DMS153 treated with DMSO at 0.1 percent for 48 hours (cell line): ENCODE data around the gene ZNF576.
"Not testable (repeated sequence)": the region's sequence is repeated elsewhere in the genome, so short reads cannot be mapped to it uniquely, and the experiment has no call there.

Experiments used
- DNase-seq: peaks from one replicate; lab custom pipeline; 2025; ENCODE audit not compliant: unreplicated experiment; lab: John Stamatoyannopoulos, UW

The ZNF576 gene, protein sequence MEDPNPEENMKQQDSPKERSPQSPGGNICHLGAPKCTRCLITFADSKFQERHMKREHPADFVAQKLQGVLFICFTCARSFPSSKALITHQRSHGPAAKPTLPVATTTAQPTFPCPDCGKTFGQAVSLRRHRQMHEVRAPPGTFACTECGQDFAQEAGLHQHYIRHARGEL

DNA sequence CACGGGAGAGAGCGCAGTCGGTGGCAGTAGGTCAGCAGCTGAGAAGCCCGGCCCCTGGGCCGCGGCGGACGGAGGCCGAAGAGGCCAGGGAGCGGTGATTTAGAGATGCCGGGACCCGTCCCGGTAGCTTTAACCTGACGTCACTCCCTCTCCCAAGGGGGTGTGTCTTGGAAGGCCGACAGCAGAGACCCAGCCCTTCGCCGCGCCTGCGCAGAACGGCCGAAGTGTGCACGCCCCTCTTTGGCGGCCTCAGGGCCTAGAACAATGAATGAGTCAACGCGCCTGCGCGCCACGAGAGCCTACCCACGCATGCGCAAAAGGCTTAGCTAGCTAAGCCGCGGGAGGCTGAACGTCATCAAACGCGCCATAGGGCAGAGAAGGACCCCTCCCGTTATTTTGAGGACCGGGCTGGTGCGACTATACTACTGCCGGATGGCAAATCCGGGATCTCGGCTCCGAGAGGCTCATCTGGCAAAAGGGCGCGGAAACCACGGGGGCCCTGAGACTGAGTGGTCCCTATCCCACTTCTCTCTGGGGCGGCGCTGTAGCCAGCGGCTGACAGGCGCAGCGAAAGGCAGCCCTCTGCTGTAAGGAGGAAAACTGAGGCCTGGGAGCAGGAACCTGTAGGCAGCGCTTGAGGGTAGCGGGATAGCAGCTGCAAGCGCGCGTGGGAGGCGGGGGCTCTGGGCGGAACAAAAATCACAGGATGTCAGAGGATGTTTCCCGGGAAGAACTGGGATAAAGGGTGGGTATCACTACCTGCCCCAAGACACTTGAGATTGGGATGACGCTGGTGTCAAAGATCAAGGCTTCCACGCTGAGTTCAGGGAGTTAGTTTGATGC, at the start of gene ZNF576, which contains the start of gene IRGQ:
Gene ZNF576 (plus strand): TSS at position 597 of the 843 bp plus-strand sequence. CDS start 514 bp downstream, outside the sequence.
Gene IRGQ (minus strand): TSS at position 136 of the 843 bp plus-strand sequence. CDS start 796 bp downstream, outside the sequence.
- DNase-seq, result peak; percentile 98

DNA sequence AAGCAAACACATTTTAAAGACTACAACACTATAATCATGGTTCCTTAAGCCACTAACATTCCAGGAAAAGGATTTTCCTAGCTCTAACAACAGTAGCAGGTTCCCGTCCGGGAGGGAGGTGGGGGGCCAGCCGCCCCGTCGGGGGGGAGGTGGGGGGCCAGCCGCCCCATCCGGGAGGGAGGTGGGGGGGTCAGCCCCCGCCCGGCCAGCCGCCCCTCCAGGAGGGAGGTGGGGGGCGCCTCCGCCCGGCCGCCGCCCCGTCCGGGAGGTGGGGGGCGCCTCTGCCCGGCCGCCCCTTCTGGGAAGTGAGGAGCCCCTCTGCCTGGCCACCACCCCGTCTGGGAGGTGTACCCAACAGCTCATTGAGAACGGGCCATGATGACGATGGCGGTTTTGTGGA, 48.5 kb upstream of the ZNF576 start:
- DNase-seq, result not testable (repeated sequence)

DNA sequence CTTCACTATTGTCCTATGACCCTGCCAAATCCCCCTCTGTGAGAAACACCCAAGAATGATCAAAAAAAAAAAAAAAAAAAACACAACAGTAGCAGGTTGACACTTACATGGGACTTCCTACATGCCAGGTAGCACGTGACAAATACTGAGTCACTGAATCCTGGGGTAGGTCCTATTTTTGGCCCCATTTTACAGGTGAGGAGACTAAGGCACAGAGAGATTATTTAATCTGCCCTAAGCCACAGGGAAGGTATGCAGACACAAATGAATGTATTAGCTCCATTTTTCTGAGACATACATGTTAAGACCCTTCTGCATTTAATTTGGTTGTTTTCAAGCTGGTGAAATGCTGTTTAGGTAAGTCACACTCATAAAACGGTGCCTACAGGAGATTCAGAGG, 47.7 kb upstream of the ZNF576 start:
- DNase-seq, result no peak

DNA sequence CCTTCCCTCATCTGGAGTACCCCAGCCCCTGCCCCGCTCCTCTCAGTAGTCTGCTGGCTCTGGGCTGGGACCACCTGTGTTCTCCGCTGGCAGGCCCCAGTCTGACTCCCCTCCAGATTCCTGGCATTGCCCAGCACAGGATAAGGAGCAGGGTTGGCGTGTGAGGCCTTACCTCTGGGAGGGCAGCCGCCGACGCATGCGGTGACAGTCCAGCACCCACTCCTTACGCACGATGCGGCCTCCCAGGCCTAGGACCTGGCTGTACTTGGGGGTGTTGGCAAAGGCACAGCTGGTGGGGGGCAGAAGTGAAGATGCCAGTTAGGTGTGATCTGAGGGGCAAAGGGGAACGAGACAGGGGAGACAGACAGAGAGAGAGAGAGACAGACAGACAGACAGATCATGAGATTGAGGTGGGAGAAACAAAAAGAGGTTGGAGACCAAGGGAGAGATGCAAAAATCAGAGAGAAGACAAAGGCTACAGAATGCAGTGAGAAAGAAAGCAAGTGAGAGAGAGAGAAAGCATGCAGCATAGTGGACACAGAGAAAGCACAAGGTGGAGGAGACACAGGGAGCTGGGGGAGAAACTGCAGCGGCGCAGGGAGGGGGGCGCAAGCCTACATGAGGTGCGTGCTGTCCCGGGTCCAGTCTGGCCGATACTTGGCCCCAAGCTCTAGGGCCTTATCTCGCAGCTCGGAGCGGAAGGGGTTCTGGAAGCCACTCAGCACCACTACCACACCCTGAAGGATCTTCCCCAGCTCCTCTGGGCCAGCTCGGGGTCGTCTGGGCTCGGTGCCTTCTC, 44.8 kb upstream of the ZNF576 start:
- DNase-seq, result no peak

DNA sequence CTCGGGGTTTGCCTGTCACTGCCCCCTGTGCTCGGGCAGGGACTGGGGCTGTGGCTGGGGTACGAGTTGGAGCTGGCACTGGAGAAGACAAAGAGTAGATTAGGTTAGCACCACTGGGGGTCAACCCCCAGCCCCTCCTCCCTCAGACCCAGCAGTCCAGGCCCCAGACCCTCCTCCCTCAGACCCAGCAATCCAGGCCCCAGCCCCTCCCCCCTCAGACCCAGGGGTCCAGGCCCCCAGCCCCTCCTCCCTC, 44.3 kb upstream of the ZNF576 start:
- DNase-seq, result no peak

DNA sequence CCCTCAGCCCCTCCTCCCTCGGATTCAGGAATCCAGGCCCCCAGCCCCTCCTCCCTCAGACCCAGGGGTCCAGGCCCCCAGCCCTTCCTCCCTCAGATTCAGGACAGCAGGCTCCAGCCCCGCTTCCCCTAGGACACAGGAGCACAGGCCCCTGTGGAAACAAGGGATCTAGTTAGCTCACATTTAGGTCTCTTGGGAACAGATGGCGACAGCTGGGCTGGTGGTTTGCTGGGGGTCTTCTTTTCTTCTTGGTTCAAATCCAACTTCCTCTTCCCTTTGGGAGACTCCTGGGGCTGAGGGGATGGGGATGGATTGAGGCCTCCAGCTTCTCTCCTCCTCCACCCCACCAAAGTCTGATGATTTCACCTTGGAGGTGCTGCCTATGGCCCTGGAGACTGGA, 43.8 kb upstream of the ZNF576 start:
- no peak for DNase-seq

DNA sequence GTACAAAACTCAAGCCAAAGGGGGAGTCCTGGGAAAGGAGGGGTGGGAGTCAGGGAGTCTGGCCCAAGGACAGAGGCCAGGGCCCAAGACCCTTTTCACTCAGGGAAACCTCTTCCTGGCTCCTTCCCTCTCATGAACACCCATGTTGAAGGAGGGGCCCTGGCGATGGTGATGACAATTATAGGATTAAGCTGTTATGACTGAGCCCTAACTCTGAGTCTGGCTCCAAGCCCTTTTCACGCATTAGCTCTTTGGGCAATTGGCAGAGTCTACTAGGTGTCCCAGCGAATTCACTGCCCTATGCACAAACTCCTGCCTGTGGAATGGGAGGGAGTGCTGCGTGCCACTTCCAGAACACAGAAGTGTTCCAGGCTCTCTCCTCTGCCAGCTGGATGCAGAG, 42.7 kb upstream of the ZNF576 start:
- DNase-seq, result no peak

DNA sequence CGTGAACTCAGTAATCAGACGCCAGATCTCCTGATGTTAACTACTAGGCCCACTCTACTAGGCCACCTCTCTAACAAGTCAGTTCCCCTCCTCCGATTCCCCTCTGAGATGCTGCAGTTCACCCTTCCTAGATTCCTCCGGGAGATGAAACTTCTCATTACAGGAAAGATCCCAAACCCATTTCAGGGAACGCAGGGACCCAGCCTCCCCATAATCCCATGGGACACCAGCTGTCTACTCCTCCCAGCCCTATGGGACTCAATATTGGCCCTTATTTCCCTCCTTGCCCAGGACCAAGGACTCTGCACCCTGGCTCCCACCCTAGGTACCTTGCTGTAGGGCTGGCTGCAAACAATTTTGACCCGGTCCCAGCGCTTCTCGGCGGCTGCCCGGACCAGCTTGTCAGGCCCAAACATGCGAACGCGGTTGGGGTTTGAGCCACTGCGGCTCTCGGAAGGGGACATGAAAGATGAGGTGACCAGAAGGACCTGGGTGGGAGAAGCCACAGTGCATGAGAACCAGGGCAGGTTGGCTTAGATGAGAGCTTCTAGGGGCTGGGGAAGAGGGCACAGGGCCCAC, 42.0 kb upstream of the ZNF576 start:
- DNase-seq, result no peak

DNA sequence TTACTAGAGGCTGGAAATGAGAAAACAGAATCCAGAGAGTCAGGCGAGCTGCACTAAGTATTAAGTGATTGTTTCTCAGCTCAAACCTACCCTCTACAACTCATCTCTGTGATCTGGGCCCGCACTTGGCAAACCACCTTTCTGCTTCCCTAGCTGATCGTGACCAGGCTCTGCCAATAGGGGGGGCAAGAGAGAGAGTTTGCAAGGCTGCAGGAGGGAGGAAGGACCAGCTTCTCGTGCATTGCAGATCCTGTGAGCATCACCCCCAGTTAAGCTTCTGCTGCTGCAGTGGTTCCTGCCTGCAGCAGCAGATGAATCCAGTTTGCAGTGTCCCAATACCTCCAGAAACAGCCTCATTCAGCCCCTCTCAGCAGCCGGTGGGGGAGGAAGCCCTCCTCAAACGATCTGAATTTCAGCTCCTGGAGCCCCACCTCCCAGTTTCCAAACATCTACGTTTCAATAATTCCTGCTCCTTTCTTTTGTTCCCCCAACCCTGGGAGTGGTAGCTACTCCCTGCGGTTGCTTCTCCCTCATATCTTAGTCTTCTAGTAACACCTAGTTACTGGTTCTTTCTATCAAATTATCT, 41.1 kb upstream of the ZNF576 start:
- peak; percentile 17 for DNase-seq

DNA sequence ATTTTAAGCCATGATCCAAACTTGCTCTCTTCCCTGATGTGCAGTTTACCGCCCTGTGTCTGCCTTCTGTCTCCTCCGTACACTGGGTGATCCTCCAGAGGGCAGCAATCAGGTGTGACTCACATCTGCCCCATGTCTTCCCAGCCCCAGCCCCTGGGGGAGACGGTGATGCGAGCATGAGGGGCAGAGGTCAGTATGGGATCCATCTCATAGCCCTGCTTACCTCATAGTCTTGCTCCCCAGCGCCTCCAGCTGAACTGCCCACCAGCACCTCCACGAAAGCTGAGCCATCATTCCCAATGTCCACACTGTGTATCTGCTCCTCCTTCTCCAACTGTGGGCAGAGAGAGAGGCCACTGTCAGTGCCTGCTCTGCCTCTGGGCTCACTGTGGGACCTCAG, 35.7 kb upstream of the ZNF576 start:
- no peak for DNase-seq

DNA sequence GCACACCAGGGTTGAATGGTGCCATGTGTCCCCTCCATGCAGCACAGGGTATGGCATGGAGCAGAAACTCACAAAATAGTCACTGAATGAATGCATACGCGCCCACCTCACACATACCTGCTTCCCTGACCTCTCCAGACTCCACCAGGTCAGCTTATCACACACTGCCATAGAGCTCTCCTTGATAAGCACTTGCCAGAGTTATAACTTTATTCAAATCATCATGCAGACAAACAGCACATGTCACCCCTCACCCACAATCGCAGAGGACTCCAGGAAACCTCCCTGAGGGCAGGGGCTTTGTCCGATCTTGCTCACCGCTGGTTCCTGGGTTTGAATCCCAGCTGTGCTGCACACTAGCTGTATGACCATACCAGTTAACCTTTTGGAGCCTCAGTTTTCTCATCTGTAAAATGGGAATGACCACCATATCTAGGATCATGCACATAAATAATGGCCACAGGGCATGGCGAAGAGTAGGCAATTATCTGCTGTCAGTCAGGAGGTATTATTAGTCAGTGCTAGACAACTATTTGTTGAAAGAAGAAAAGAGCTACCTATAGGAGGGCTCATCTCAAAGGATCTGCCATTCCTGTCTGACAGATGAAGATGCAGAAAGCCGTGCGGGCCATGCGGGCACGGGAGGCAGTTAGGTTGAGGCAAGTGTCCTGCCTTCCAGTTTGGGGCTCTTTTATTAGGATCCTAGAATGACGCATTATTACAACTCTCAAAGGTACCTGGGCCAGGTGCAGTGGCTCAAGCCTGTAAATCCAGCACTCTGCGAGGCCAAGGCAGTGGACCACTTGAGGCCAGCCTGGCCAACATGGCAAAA, 35.0 kb upstream of the ZNF576 start:
- no peak for DNase-seq

DNA sequence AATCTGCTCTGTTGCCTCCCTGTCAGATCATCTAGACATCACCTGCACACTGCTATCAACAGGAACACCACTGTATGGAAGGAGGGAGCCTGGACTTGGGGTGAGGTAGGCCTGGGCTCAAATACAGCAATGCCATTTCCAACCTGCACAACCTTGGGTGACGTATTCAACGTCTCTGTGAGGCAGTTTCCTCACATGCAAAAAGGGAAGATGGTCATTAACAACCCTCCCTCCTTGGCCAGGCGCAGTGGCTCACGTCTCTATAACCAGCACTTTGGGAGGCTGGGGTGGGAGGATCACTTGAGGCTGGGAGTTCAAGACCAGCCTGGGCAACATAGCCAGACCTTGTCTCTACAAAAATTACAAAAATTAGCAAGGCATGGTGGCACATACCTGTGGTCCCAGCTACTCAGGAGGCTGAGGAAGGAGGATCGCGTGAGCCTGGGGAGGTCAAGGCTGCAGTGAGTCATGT, 34.1 kb upstream of the ZNF576 start:
- no peak for DNase-seq

DNA sequence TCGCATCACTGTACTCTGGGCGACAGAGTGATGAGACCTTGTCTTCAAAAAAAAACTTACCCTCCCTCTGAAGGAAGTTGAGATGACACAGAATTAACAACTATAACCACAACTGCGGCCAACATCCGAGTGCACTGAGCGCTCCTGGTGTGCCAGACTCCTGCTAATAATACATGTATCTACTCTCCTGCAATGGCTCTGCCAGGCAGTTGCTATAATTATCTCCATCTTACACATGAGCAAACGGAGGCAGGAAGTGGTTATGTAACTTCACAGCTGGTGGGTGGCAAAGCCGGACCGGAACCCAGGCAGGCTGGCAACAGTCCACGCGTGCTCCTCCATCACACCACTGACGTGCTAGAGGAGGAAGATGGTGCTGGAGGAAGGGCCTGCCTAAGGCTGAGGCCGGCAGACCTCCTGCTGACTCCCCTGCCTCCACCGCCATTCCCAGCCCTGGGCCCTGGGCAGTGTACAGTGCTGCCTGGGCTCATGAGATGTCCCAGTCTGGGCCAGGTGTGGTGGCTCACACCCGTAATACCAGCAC, 33.6 kb upstream of the ZNF576 start:
- DNase-seq, result peak; percentile 48

DNA sequence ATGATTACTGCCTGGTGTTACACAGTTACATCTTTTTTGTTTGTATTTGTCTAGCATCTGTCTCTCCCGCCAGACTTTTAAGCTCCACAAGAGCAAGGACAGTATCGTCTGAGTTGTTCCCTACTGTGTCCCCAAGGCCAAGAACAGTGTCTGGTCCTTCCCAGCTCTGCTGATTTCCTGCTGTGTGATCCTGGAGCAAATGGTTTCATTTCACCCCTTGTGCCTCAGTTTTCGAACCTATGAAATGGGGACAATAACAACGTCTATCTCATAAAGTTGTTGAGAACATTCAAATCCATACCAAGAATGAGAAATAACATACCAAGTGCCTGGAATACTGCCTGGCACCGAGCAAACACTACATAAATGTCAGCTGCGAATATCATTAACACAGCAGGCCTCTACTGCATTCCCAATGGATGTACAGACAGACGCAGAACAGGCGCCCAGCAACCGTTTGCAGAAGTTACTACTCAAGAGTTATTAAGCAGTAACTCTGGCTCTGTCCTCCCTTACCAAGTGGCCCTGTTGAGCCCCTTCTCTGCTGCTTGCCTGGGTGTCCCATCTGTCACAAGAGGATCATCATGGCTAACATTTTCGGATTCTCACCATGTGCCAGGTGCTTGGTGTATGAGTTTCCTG, 32.5 kb upstream of the ZNF576 start:
- no peak for DNase-seq

DNA sequence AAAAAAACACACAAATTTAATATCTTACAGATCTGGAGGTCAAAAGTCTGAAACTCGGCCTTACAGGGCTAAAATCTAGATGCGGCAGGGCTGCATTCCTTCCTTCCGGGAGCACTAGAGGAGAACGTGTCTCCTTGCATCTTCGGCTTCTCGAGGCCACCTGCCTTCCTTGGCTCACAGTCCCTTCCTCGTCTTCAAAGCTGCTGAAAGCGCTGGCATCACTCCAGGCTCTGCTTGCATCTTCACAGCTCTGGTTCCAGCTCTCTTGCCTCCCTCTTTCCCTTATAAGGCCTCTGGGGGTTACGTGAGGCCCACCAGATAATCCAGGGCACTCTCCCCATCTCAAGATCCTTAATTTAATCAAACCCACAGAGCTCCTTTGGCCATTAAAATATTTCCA, 31.6 kb upstream of the ZNF576 start:
- DNase-seq, result no peak

DNA sequence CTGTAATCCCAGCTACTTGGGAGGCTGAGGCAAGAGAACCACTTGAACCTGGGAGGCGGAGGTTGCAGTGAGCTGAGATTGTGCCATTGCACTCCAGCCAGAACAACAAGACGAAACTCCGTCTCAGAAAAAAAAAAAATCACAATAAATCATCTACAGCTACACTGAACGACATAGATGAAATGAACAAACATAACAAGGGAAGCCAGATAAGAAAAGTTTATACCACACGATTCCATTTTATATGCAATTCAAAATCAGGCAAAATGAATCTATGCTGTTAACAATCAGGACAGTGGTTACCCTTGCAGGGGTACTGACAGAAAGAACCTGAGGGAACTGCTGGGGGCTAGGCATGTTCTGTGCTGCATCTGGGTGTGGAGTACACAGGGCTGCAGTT, 26.7 kb upstream of the ZNF576 start:
- DNase-seq, result no peak

DNA sequence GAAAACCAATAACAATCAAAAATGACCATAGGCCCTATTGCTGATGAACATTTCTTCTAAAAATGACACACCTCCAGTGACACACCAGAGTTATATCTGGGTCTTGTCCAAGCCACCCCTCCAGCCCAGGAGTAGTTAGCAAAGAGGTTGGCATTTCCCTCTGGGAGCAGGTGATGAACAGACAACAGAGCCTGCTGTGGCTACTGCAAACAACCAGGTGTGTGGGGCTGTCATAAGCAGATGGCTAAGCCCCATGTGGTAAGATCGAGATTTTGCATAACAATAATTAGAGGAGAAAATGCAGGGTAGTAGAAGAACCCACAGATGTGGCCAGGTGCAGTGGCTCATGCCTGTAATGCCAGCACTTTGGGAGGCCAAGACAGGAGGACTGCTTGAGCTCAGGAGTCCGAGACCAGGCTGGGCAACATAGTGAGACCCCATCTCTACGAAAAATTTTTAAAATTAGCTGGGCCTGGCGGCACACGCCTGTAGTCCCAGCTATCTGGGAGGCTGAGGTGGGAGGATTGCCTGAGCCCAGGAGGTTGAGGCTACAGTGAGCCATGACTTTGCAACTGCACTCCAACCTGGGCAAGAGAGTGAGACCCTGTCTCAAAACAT, 26.1 kb upstream of the ZNF576 start:
- DNase-seq, result no peak

DNA sequence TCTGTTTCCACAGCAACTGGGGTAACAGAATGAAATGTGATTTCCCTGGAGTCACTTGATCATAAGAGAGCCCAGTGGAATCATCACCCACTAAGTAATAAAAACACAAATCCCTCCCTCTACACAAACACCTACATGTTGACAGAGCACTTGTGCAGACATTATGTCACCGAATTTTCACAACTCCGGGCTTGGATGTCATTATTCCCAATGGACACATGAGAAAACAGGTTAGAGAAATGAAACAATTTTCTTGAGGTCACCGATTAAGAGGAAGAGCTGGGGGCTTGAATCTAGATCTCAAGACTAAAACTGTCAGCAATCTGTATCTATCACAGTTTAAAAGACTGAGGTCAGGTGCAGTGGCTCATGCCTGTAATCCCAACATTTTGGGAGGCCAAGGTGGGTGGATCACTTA, 24.2 kb upstream of the ZNF576 start:
- peak; percentile 84 for DNase-seq
